Colonic mucosa (tissue), 4 donors: ENCODE results near the gene TNIP1. TPM values are rescaled to one million over a fixed set of nuclear protein-coding genes. Genes with fewer than 3 reads are reported as not detected.

Source experiments
- DNase-seq: peaks from one replicate; pipeline ENCODE4 v3.0.0-alpha.2; 2020
- H3K27ac ChIP-seq: fragments of 200-600 bp; one replicate; pipeline ENCODE4 v1.8.0; 2021
- H3K27me3 ChIP-seq: fragments of 200-600 bp; one replicate; pipeline ENCODE4 v1.8.0; 2021
- H3K36me3 ChIP-seq: fragments of 200-600 bp; one replicate; pipeline ENCODE4 v1.8.0; 2021
- H3K4me1 ChIP-seq: fragments of 200-600 bp; one replicate; pipeline ENCODE4 v1.8.0; 2021; ENCODE audit warnings: mild to moderate bottlenecking
- H3K4me3 ChIP-seq: fragments of 200-600 bp; one replicate; pipeline ENCODE4 v1.8.0; 2021
- H3K9ac ChIP-seq, 2 donors: one replicate each; pipeline ENCODE4 v1.7.0; 2013; ENCODE audit warnings: control low read depth in 2 of 2, low read depth in 2 of 2, low read length in 2 of 2
- H3K9me3 ChIP-seq: fragments of 200-600 bp; one replicate; pipeline ENCODE4 v1.8.0; 2021
- CTCF ChIP-seq: fragments of 200-600 bp; IDR thresholded peaks from one replicate; pipeline ENCODE4 v1.8.0; 2022; ENCODE audit warnings: antibody characterized with exemption, mild to moderate bottlenecking
- intact Hi-C: fragments of 100-400 bp; cut with DNase I; formaldehyde crosslinking; loops from one replicate; pipeline ENCODE4 v1.14.1; 2022
- total RNA-seq, 2 donors: library from RNA; stranded (reverse); fragmentation: NEBNext Ultra II Directional in 1 of 2; extraction: Animal tissue kit (Norgen Biotek cat#: 25700) in 1 of 2; gene quantifications; one replicate each; pipeline ENCODE4 v1.2.1, GENCODE V29; 2021
- donor health status: healthy.
- donor health status: DM: no; HTN: no; CAD: no.
- donor health status: DM: no; HTN: no; CAD: no.

The TNIP1 gene
- total RNA-seq, 2 donors from 2014 or later = 153 to 220 TPM

- intact Hi-C loops = no loop called here
- H3K4me1 ChIP-seq = no peaks in the 10 kb centered on the region
- no peak for TF ChIP-seq CTCF
- no peaks in the 10 kb centered on the region for H3K9me3 ChIP-seq
- peaks cover 29% of the 10 kb centered on the region for H3K36me3 ChIP-seq
- H3K27me3 ChIP-seq = no peaks in the 10 kb centered on the region
- DNase-seq = no peak
- H3K27ac ChIP-seq = no peak overlapping the region
- no peak overlapping the region for H3K4me3 ChIP-seq
- H3K9ac ChIP-seq = no peak overlapping the region
Measured at GRCh38 chr5:151031554-151031953, 49.3 kb downstream of the TNIP1 start.

- intact Hi-C loops = no loop called here
- Histone ChIP-seq H3K9ac (peak overlapping the region; percentile 17 to 52), H3K27ac (peak overlapping the region; percentile 22), H3K9me3 (no peaks in the 10 kb centered on the region), H3K4me3 (no peak overlapping the region), H3K36me3 (peaks cover 24% of the 10 kb centered on the region), H3K27me3 (no peaks in the 10 kb centered on the region), H3K4me1 (no peaks in the 10 kb centered on the region)
- peak; percentile 54 for DNase-seq
- TF ChIP-seq CTCF = no peak
Measured at GRCh38 chr5:151030379-151030778, 50.5 kb downstream of the TNIP1 start.

- Histone ChIP-seq H3K4me1 (no peaks in the 10 kb centered on the region), H3K4me3 (no peak overlapping the region), H3K36me3 (peaks cover 20% of the 10 kb centered on the region), H3K27ac (peak overlapping the region; percentile 22), H3K9me3 (no peaks in the 10 kb centered on the region), H3K27me3 (no peaks in the 10 kb centered on the region), H3K9ac (peak overlapping the region; percentile 17 to 52)
- DNase-seq = no peak
- TF ChIP-seq CTCF = no peak
- intact Hi-C loops = no loop called here
Measured at GRCh38 chr5:151030056-151030336, 50.8 kb downstream of the TNIP1 start.

GRCh38 chr5:151029179-151030055 lies 51.4 kb downstream of the TNIP1 start:
- Histone ChIP-seq H3K27me3 (no peaks in the 10 kb centered on the region), H3K27ac (peak overlapping the region; percentile 22), H3K4me3 (no peak overlapping the region), H3K9me3 (no peaks in the 10 kb centered on the region), H3K4me1 (no peaks in the 10 kb centered on the region), H3K9ac (peak overlapping the region in 1 of 2 donors; percentile 52), H3K36me3 (peaks cover 18% of the 10 kb centered on the region)
- intact Hi-C loops = no loop called here
- TF ChIP-seq CTCF = no peak
- DNase-seq = no peak

GRCh38 chr5:151028717-151029116 lies 52.1 kb downstream of the TNIP1 start:
- no peak for DNase-seq
- Histone ChIP-seq H3K9ac (no peak overlapping the region), H3K9me3 (no peaks in the 10 kb centered on the region), H3K27me3 (no peaks in the 10 kb centered on the region), H3K4me3 (no peak overlapping the region), H3K27ac (no peak overlapping the region), H3K4me1 (peaks cover 4% of the 10 kb centered on the region), H3K36me3 (peaks cover 16% of the 10 kb centered on the region)
- intact Hi-C loops = no loop called here
- TF ChIP-seq CTCF = no peak
